ENCODE measurements around the gene AMIGO3. TPM values are rescaled to one million over a fixed set of nuclear protein-coding genes. Genes with fewer than 3 reads are reported as not detected.

The AMIGO3 gene
- total and polyA plus RNA-seq, 2 of the 8 experiments (the other 6 are each of a cell fraction or from before 2014, with no cell fraction given) = 1.6 to 8.8 TPM

DNA sequence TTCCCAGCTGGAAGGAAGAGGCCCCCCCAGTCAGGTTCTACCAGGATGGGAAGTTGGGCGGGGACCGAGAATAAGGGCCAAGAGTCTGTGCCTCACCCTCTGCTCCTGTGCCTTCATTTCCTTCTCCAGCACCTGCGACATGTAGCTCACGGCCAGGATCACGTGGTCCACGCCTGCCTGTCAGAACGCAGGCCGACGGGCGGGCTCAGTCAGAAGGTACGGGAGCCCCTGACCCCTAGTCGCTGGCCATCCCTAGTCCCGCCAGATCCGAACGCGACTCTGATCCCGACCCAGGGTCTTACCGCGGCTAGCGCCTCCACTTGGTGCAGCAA lies 3.8 kb upstream of the AMIGO3 start:
- H4K91ac ChIP-seq (replicated peaks; ENCODE audit: insufficient read length, low read length) = peak overlapping the region; percentile 64
- CTCF ChIA-PET (ENCODE audit: partially characterized antibody) = interaction anchor here (0.7 to 1.3 kb wide), 4 partner anchors 19 to 41 kb away, joined by 3 to 6 read pairs (median 4); no protein-coding TSS in a partner anchor
- H3K56ac ChIP-seq (replicated peaks; ENCODE audit: insufficient read length, low read depth, low read length) = peak overlapping the region; percentile 50
- no peak overlapping the region; the same call in 1 of the 2 replicates for H2AFZ ChIP-seq (ENCODE audit: low read length)
- WGBS, 2 experiments (ENCODE audit: extremely low coverage in 1 of 2, insufficient coverage in 1 of 2, insufficient read length in 1 of 2, insufficient replicate concordance in 2 of 2, low coverage in 1 of 2, low lambda C conversion rate in 2 of 2, missing lambda C conversion rate in 1 of 2) = 6% methylated on average over 16 of the region's 20 CpGs; no CpG with 5 or more reads in 1 of the 2 experiments
- no peak overlapping the region for H2BK15ac ChIP-seq (ENCODE audit: low read length)
- H3K14ac ChIP-seq (ENCODE audit: insufficient read length) = no peak overlapping the region
- H3K4me1 ChIP-seq (replicated peaks in 1 of 4; ENCODE audit: control insufficient read depth in 3 of 4, insufficient read depth in 4 of 4, low read length in 3 of 4) = peaks cover 0 to 25% (median 13%) of the 10 kb centered on the region in 4 experiments; a peak in 6 of 7 replicates
- H3K4ac ChIP-seq (replicated peaks; ENCODE audit: insufficient read length, low read depth, low read length) = no peak overlapping the region
- H3K23me2 ChIP-seq (ENCODE audit: low read depth, low read length) = peaks cover 16% of the 10 kb centered on the region; the same call in 1 of the 2 replicates
- peak overlapping the region; percentile 59 to 92 for H3K4me2 ChIP-seq (ENCODE audit: insufficient read depth in 1 of 2, low read depth in 2 of 2, low read length in 2 of 2)
- DNase-seq (ENCODE audit: low read depth in 1 of 2, low spot score in 2 of 2) = no peak
- no peak overlapping the region for H2AK5ac ChIP-seq (ENCODE audit: low read depth, low read length)
- peak overlapping the region; percentile 70 to 97 (median 94) for H3K4me3 ChIP-seq (ENCODE audit: extremely low read depth in 1 of 4, insufficient read depth in 2 of 4, low read depth in 3 of 4, low read length in 4 of 4)
- no peak overlapping the region for H2BK12ac ChIP-seq (ENCODE audit: low read depth, low read length)
- peak overlapping the region; percentile 93 for H4K8ac ChIP-seq (ENCODE audit: extremely low read depth, insufficient read depth, low read length)
- no peak overlapping the region for H3K23ac ChIP-seq (ENCODE audit: insufficient read length)
- no peak overlapping the region for H3K18ac ChIP-seq (ENCODE audit: extremely low read depth, low read length)
- peak overlapping the region; percentile 73; the same call in 1 of the 2 replicates for H3K27ac ChIP-seq (ENCODE audit: low read depth, low read length)
- H3K9ac ChIP-seq (replicated peaks in 1 of 4; ENCODE audit: extremely low read depth in 1 of 4, low read depth in 3 of 4, low read length in 3 of 4) = peak overlapping the region; percentile 73 to 87 (median 80)
- H2BK120ac ChIP-seq (replicated peaks; ENCODE audit: low read depth, low read length) = no peak overlapping the region
- no peaks in the 10 kb centered on the region for H3K9me3 ChIP-seq (ENCODE audit: insufficient read depth in 2 of 2, low read depth in 1 of 2, low read length in 1 of 2)
- POLR2A ChIA-PET (ENCODE audit: partially characterized antibody) = interaction anchor here (0.6 to 7.3 kb wide), 9 partner anchors 9 to 145 kb away, joined by 3 to 41 read pairs (median 4); partner anchors contain the start of gene IP6K1
- no peak overlapping the region for H4K5ac ChIP-seq (ENCODE audit: insufficient read length, low read depth, low read length)
- H3K36me3 ChIP-seq (ENCODE audit: control insufficient read depth in 2 of 4, insufficient read depth in 4 of 4, low read length in 3 of 4) = peaks cover 10 to 20% (median 18%) of the 10 kb centered on the region in 4 experiments
- H3K79me2 ChIP-seq (ENCODE audit: control insufficient read depth in 1 of 2, insufficient read depth in 2 of 2, low read length in 2 of 2) = peaks cover 0 to 8% of the 10 kb centered on the region in 2 experiments; a peak in 1 of 4 replicates
- H3K79me1 ChIP-seq (ENCODE audit: low read depth, low read length) = peaks cover 5% of the 10 kb centered on the region; the same call in 1 of the 2 replicates
- H4K20me1 ChIP-seq (replicated peaks in 1 of 2; ENCODE audit: control insufficient read depth in 1 of 2, insufficient read depth in 2 of 2, low read length in 2 of 2) = peaks cover 7 to 23% of the 10 kb centered on the region in 2 experiments
- H2BK20ac ChIP-seq (ENCODE audit: low read length) = no peak overlapping the region
- FAIRE-seq = no peak
- no peaks in the 10 kb centered on the region for H3K27me3 ChIP-seq (replicated peaks in 1 of 4; ENCODE audit: control insufficient read depth in 3 of 4, extremely low read depth in 1 of 4, insufficient read depth in 3 of 4, low read length in 3 of 4)
- H2BK5ac ChIP-seq (ENCODE audit: low read depth, low read length) = peak overlapping the region; percentile 44; the same call in 1 of the 2 replicates
- TF ChIP-seq SIN3A (conservative IDR thresholded peaks at IDR 0.05 in 1 of 2, IDR thresholded peaks at IDR 0.05 in 1 of 2; ENCODE audit: low read depth in 1 of 2, low read length in 2 of 2) (0 out of 4 replicates have a peak, but pooled peaks of 1 of the 2 experiments have one; percentile 49), CREB1 (IDR thresholded peaks at IDR 0.05) (no peak), EGR1 (IDR thresholded peaks at IDR 0.05; ENCODE audit: borderline replicate concordance, low read depth, low read length) (no peak), CEBPB (IDR thresholded peaks at IDR 0.05; ENCODE audit: low read depth, low read length) (no peak), CBX5 (IDR thresholded peaks at IDR 0.05; ENCODE audit: low read depth, low read length) (no peak), ZNF274 (IDR thresholded peaks at IDR 0.05; ENCODE audit: borderline replicate concordance, extremely low read depth, low read length) (no peak), KDM4A (IDR thresholded peaks at IDR 0.05; ENCODE audit: low read depth, low read length, severe bottlenecking) (no peak), YY1 (IDR thresholded peaks at IDR 0.05; ENCODE audit: low read depth, low read length) (no peak), MAFK (IDR thresholded peaks at IDR 0.05; ENCODE audit: low read depth, low read length) (no peak)
- TF ChIP-seq, protein P1, sequence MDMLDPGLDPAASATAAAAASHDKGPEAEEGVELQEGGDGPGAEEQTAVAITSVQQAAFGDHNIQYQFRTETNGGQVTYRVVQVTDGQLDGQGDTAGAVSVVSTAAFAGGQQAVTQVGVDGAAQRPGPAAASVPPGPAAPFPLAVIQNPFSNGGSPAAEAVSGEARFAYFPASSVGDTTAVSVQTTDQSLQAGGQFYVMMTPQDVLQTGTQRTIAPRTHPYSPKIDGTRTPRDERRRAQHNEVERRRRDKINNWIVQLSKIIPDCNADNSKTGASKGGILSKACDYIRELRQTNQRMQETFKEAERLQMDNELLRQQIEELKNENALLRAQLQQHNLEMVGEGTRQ (IDR thresholded peaks at IDR 0.05; ENCODE audit: low read length) = peak; percentile 78
- TF ChIP-seq, protein P2, sequence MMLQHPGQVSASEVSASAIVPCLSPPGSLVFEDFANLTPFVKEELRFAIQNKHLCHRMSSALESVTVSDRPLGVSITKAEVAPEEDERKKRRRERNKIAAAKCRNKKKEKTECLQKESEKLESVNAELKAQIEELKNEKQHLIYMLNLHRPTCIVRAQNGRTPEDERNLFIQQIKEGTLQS (IDR thresholded peaks at IDR 0.05; ENCODE audit: insufficient read depth, low read depth, low read length) = no peak
- TF ChIP-seq, protein P3, sequence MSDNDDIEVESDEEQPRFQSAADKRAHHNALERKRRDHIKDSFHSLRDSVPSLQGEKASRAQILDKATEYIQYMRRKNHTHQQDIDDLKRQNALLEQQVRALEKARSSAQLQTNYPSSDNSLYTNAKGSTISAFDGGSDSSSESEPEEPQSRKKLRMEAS (IDR thresholded peaks at IDR 0.05) = peak; percentile 82
